IMR-90 (cell line): Measurements from ENCODE around the gene KLHL29. TPM values are rescaled to one million over a fixed set of nuclear protein-coding genes. Genes with fewer than 3 reads are reported as not detected.

Experiments used
- ATAC-seq: fragments of 200-7000 bp; cut with Tn5 transposase; 2 replicates; pipeline ENCODE4 v1.9.1; 2020; ENCODE audit warnings: low read depth, mild to moderate bottlenecking, moderate library complexity
- BruUV-seq: library from RNA; stranded (reverse); fragments of 400-500 nt; replicated peaks from 2 replicates; lab custom pipeline; 2021; lab: Mats Ljungman, UMichigan
- CTCF ChIA-PET: fragments of 300-600 bp; formaldehyde crosslinking; extraction: SDS; loops from one replicate; lab custom pipeline; 2021; ENCODE audit warnings: antibody characterized with exemption; lab: Yijun Ruan, JAX
- POLR2A ChIA-PET: fragments of 300-600 bp; sonication (Branson Sonifier 250); formaldehyde crosslinking; loops from one replicate; lab custom pipeline; 2022; ENCODE audit warnings: antibody characterized with exemption; ENCODE audit not compliant: unreplicated experiment; lab: Charles Lee
- DNase-seq: peaks from one replicate; pipeline ENCODE4 v3.0.0; 2013
- H2AFZ ChIP-seq: replicated peaks from 2 replicates; pipeline ENCODE3; 2013; ENCODE audit warnings: low read length, mild to moderate bottlenecking; ENCODE audit not compliant: poor library complexity
- H2AK5ac ChIP-seq: 2 replicates; pipeline ENCODE4 v1.6.1; 2013; ENCODE audit warnings: low read depth, low read length, inconsistent platforms
- H2AK9ac ChIP-seq: replicated peaks from 2 replicates; pipeline ENCODE3; 2013; ENCODE audit warnings: mild to moderate bottlenecking, low read depth, low read length, moderate library complexity; ENCODE audit not compliant: poor library complexity
- H2BK120ac ChIP-seq: 2 replicates; pipeline ENCODE4 v1.6.1; 2013; ENCODE audit warnings: low read depth, low read length, inconsistent platforms
- H2BK15ac ChIP-seq: 3 replicates; pipeline ENCODE4 v1.6.1; 2013; ENCODE audit warnings: low read depth, low read length, inconsistent platforms
- H2BK20ac ChIP-seq: 2 replicates; pipeline ENCODE4 v1.6.1; 2013; ENCODE audit warnings: low read depth, mild to moderate bottlenecking, inconsistent platforms, low read length, moderate library complexity
- H2BK5ac ChIP-seq: 2 replicates; pipeline ENCODE4 v1.6.1; 2013; ENCODE audit warnings: mild to moderate bottlenecking, low read depth, low read length, inconsistent platforms; ENCODE audit not compliant: poor library complexity, severe bottlenecking
- H3K14ac ChIP-seq: replicated peaks from 2 replicates; pipeline ENCODE4 v1.6.1; 2013; ENCODE audit warnings: low read depth, low read length, inconsistent platforms
- H3K18ac ChIP-seq: 2 replicates; pipeline ENCODE4 v1.6.1; 2013; ENCODE audit warnings: low read depth, low read length, control low read depth
- H3K23ac ChIP-seq: 2 replicates; pipeline ENCODE4 v1.6.1; 2013; ENCODE audit warnings: low read depth, low read length, inconsistent platforms
- H3K27ac ChIP-seq: 2 replicates; pipeline ENCODE4 v1.5.1; 2013; ENCODE audit warnings: mild to moderate bottlenecking, control low read depth, low read length; ENCODE audit not compliant: insufficient read depth
- H3K27me3 ChIP-seq: 2 replicates; pipeline ENCODE4 v1.6.1; 2013; ENCODE audit warnings: low read length; ENCODE audit not compliant: control insufficient read depth, insufficient read depth
- H3K36me3 ChIP-seq: 2 replicates; pipeline ENCODE4 v1.6.1; 2013; ENCODE audit warnings: low read length, mixed read lengths; ENCODE audit not compliant: control insufficient read depth, insufficient read depth
- H3K4ac ChIP-seq: 2 replicates; pipeline ENCODE4 v1.6.1; 2013; ENCODE audit warnings: low read depth, low read length, inconsistent platforms
- H3K4me1 ChIP-seq: 2 replicates; pipeline ENCODE4 v1.6.1; 2013; ENCODE audit warnings: low read length, mixed read lengths; ENCODE audit not compliant: control insufficient read depth, insufficient read depth
- H3K4me2 ChIP-seq: 2 replicates; pipeline ENCODE4 v1.6.1; 2013; ENCODE audit warnings: low read depth, mild to moderate bottlenecking, control low read depth, low read length, moderate library complexity
- H3K4me3 ChIP-seq: 2 replicates; pipeline ENCODE4 v1.5.1; 2013; ENCODE audit warnings: low read depth, mild to moderate bottlenecking, control low read depth, low read length, moderate library complexity; ENCODE audit not compliant: insufficient read depth
- H3K56ac ChIP-seq: 2 replicates; pipeline ENCODE4 v1.6.1; 2013; ENCODE audit warnings: low read length, inconsistent platforms; ENCODE audit not compliant: insufficient read depth; ENCODE audit errors: extremely low read depth
- H3K79me1 ChIP-seq, 2 experiments: 2 replicates each; pipeline ENCODE4 v1.6.1; 2013; ENCODE audit warnings: low read length in 2 of 2, inconsistent platforms in 1 of 2, low read depth in 1 of 2
- H3K9ac ChIP-seq: 2 replicates; pipeline ENCODE4 v1.6.1; 2013; ENCODE audit warnings: low read depth, low read length, control low read depth
- H3K9me1 ChIP-seq: 2 replicates; pipeline ENCODE4 v1.6.1; 2013; ENCODE audit warnings: low read length, inconsistent platforms; ENCODE audit not compliant: insufficient read depth
- H3K9me3 ChIP-seq: 2 replicates; pipeline ENCODE4 v1.6.1; 2013; ENCODE audit warnings: low read length; ENCODE audit not compliant: control insufficient read depth, insufficient read depth
- H4K20me1 ChIP-seq: 2 replicates; pipeline ENCODE4 v1.6.1; 2013; ENCODE audit warnings: low read length, inconsistent platforms; ENCODE audit not compliant: insufficient read depth
- H4K5ac ChIP-seq: 2 replicates; pipeline ENCODE4 v1.6.1; 2013; ENCODE audit warnings: mild to moderate bottlenecking, low read depth, low read length, control low read depth
- H4K8ac ChIP-seq, 2 experiments: 2 replicates each; pipeline ENCODE4 v1.6.1; 2013; ENCODE audit warnings: low read depth in 2 of 2, low read length in 2 of 2, control low read depth in 1 of 2, inconsistent platforms in 1 of 2
- H4K91ac ChIP-seq: 2 replicates; pipeline ENCODE4 v1.6.1; 2013; ENCODE audit warnings: low read depth, low read length, inconsistent platforms; ENCODE audit not compliant: insufficient read depth
- CEBPB ChIP-seq: IDR thresholded peaks from 2 replicates; pipeline ENCODE4 v1.6.1; 2012; ENCODE audit warnings: low read depth, low read length, improper control_type of control experiment
- CHD1 ChIP-seq: IDR thresholded peaks from 2 replicates; pipeline ENCODE4 v1.6.1; 2012; ENCODE audit warnings: low read depth, low read length, improper control_type of control experiment
- ELK1 ChIP-seq: fragments of 150-350 bp; IDR thresholded peaks from 2 replicates; pipeline ENCODE4 v1.6.1; 2016; ENCODE audit warnings: low read depth, mild to moderate bottlenecking, low read length, moderate library complexity, borderline replicate concordance
- MAZ ChIP-seq: IDR thresholded peaks from 2 replicates; pipeline ENCODE4 v1.6.1; 2012; ENCODE audit warnings: low read depth, mild to moderate bottlenecking, low read length, improper control_type of control experiment, moderate library complexity, borderline replicate concordance
- MXI1 ChIP-seq: IDR thresholded peaks from 2 replicates; pipeline ENCODE4 v1.6.1; 2012; ENCODE audit warnings: low read depth, mild to moderate bottlenecking, low read length, moderate library complexity, borderline replicate concordance
- RAD21 ChIP-seq: IDR thresholded peaks from 2 replicates; pipeline ENCODE4 v1.6.1; 2012; ENCODE audit warnings: low read length, improper control_type of control experiment
- RCOR1 ChIP-seq: IDR thresholded peaks from 2 replicates; pipeline ENCODE4 v1.6.1; 2012; ENCODE audit warnings: mild to moderate bottlenecking, low read length, improper control_type of control experiment; ENCODE audit not compliant: insufficient replicate concordance
- RFX5 ChIP-seq: IDR thresholded peaks from 2 replicates; pipeline ENCODE4 v1.8.0; 2012; ENCODE audit warnings: low read depth, mild to moderate bottlenecking, low read length, moderate library complexity
- SMC3 ChIP-seq: fragments of 150-350 bp; IDR thresholded peaks from 2 replicates; pipeline ENCODE4 v1.6.1; 2016; ENCODE audit warnings: low read depth, mild to moderate bottlenecking, antibody characterized with exemption, low read length, moderate library complexity
- USF2 ChIP-seq: fragments of 150-350 bp; IDR thresholded peaks from 2 replicates; pipeline ENCODE4 v1.6.1; 2017; ENCODE audit warnings: mild to moderate bottlenecking, antibody characterized with exemption, low read length, low read depth
- WGBS, 2 experiments: methylation state at CpG; one replicate each; pipeline versions ENCODE4 v1.1.5 to v1.1.7; 2013; ENCODE audit warnings: missing lambda C conversion rate in 2 of 2; ENCODE audit not compliant: insufficient read length in 1 of 2; ENCODE audit errors: extremely low coverage in 2 of 2; 5-methylcytosine and 5-hydroxymethylcytosine counted together
- dilution Hi-C: fragments of 300-500 bp; cut with HindIII; formaldehyde crosslinking; loops from one replicate; pipeline ENCODE4 v1.14.3; 2018; ENCODE audit warnings: low sequenced_read_pairs; ENCODE audit not compliant: unreplicated experiment
- in situ Hi-C: fragments of 300-500 bp; cut with MboI; formaldehyde crosslinking; loops from 3 replicates; pipeline ENCODE4 v1.14.3; 2019; ENCODE audit warnings: low sequenced_read_pairs, inconsistent platforms, mixed read lengths
- intact Hi-C: fragments of 100-400 bp; cut with micrococcal nuclease; formaldehyde crosslinking; loops from 2 replicates; pipeline ENCODE4 v1.10.0; 2022
- polyA plus RNA-seq, 3 experiments: library from polyadenylated mRNA; depleted of rRNA; stranded (reverse); fragments of >200 nt; gene quantifications; 2 replicates each; pipeline ENCODE4 v1.2.3, GENCODE V29; 2012; ENCODE audit warnings: low replicate concordance in 1 of 3
- total RNA-seq: library from RNA; depleted of rRNA; stranded (reverse); fragments of >200 nt; gene quantifications from 2 replicates; pipeline ENCODE4 v1.2.3, GENCODE V29; 2012

KLHL29 gene
- total and polyA plus RNA-seq, 2 of the 4 experiments (the other 2 are of a cell fraction), result 2.0 to 8.0 TPM

- Histone ChIP-seq H3K27me3 (no peaks in the 10 kb centered on the region), H3K9me3 (no peaks in the 10 kb centered on the region), H3K79me1 (peaks cover 0 to 2% of the 10 kb centered on the region in 2 experiments; a peak in 2 of 4 replicates), H3K18ac (no peak overlapping the region), H3K9me1 (peaks cover 5% of the 10 kb centered on the region; the same call in 1 of the 2 replicates), H3K23ac (no peak overlapping the region), H2BK5ac (no peak overlapping the region), H3K36me3 (no peaks in the 10 kb centered on the region), H2AK9ac (no peak overlapping the region), H3K4me3 (no peak overlapping the region), H4K8ac (no peak overlapping the region), H2BK20ac (no peak overlapping the region), H3K9ac (no peak overlapping the region), H3K56ac (no peak overlapping the region), H3K4me2 (no peak overlapping the region), H2BK15ac (no peak overlapping the region), H2BK120ac (no peak overlapping the region), H3K4me1 (peaks cover 16% of the 10 kb centered on the region), H4K91ac (no peak overlapping the region), H2AK5ac (no peak overlapping the region), H3K14ac (no peak overlapping the region), H4K20me1 (no peaks in the 10 kb centered on the region; the same call in 1 of the 2 replicates), H2AFZ (no peak overlapping the region), H4K5ac (no peak overlapping the region), H3K4ac (no peak overlapping the region), H3K27ac (no peak overlapping the region)
- in situ Hi-C loops (no loop called here), intact Hi-C loops (no loop called here), dilution Hi-C loops (no loop called here)
- TF ChIP-seq RCOR1 (no peak), RFX5 (no peak), CEBPB (no peak), SMC3 (no peak), CHD1 (no peak), ELK1 (no peak), MXI1 (no peak), MAZ (no peak), RAD21 (no peak), USF2 (no peak)
- ChIA-PET POLR2A (no interaction called here), CTCF (no interaction called here)
- no TSS peak for BruUV-seq
- 83% methylated on average over 5 of the region's 10 CpGs; no CpG with 5 or more reads in 1 of the 2 experiments for WGBS, 2 experiments
- DNase-seq (no peak), ATAC-seq (no peak)
Measured at GRCh38 chr2:23543302-23543701, 158.3 kb downstream of the KLHL29 start.
